GM19467 (cell line): ENCODE results near the gene IFNA16.
A peak's percentile ranks its signal among the peaks of the same experiment; 100 is the strongest.
"Not testable (repeated sequence)": the region's sequence is repeated elsewhere in the genome, so short reads cannot be mapped to it uniquely, and the experiment has no call there.

Experiments
- ATAC-seq: cut with Tn5 transposase; IDR thresholded peaks from one replicate; pipeline ENCODE4 v1.9.1; 2021; ENCODE audit warnings: mild to moderate bottlenecking, moderate library complexity; ENCODE audit not compliant: unreplicated experiment

Gene IFNA16

DNA sequence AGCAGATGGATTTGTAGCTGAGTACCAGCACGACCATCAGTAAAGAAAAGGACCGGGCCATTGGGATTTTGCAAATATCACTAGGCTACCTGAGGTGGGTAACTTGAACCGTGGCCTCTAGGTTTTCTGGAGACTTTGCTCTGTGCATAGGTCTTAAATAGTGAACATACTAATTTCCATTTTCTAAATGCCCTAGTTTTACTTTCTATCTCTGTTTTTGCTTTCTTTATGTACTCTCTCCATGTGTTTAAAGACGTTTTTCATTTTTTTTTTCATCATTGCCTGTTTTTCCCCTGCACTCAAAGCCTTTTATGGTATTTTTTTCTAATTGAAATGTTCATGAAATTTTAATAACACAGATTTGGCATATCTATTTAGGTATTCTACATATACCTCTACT lies 15.0 kb downstream of the IFNA16 start, which contains the start of gene IFNA7:
TSS of gene IFNA7 (minus strand) at position 101 of the 400 bp plus-strand sequence. CDS start at position 61, 40 bp downstream.
- not testable (repeated sequence) for ATAC-seq

GRCh38 chr9:21194867-21195776 lies 22.0 kb downstream of the IFNA16 start:
- ATAC-seq = peak; percentile 93

- ATAC-seq = not testable (repeated sequence)
Measured at GRCh38 chr9:21187487-21187886, 29.6 kb downstream of the IFNA16 start, which contains the start of gene IFNA4. TSS of gene IFNA4 (minus strand) at chr9:21187587. CDS start at chr9:21187531, 56 bp downstream.

- peak; percentile 92 for ATAC-seq
Measured at GRCh38 chr9:21182810-21183736, 34.0 kb downstream of the IFNA16 start.

DNA sequence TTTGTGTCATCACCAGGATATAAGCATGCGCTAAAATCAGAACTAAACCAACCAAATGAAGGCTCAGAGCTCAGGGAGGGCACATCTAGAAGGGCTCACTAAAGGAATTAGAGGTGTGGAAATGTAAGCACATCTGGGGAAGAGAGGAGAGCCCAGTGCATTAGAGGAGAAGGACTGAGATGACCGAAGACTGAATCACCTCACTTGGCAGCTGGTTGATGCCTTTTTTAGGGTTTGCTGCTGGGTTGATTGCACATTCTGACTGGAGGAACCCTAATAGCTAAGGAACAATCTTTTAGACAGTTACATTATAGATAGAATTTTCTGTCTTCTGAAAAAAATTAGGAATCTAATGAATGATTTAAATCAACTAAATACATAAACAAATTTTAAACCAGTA lies 42.4 kb downstream of the IFNA16 start:
- ATAC-seq = no peak

- no peak for ATAC-seq
Measured at GRCh38 chr9:21172156-21172555, 45.0 kb downstream of the IFNA16 start.

- no peak for ATAC-seq
Measured at GRCh38 chr9:21171351-21171750, 45.8 kb downstream of the IFNA16 start.

- not testable (repeated sequence) for ATAC-seq
Measured at GRCh38 chr9:21166560-21166959, 50.6 kb downstream of the IFNA16 start, which contains the start of gene IFNA21. TSS of gene IFNA21 (minus strand) at chr9:21166660. CDS start at chr9:21166612, 48 bp downstream.
